Type B pancreatic cell (in vitro differentiated cells): ENCODE data around the gene MTR. TPM values are rescaled to one million over a fixed set of nuclear protein-coding genes. Genes with fewer than 3 reads are reported as not detected.

Experiments
- DNase-seq: peaks from one replicate; pipeline ENCODE4 v3.0.0; 2021; ENCODE audit warnings: mixed read lengths; ENCODE audit not compliant: unreplicated experiment; ENCODE audit errors: extremely low spot score
- H3K27ac Mint-ChIP-seq: 2 replicates; pipeline ENCODE4 v1.8.0; 2021; ENCODE audit warnings: mild to moderate bottlenecking, mixed read lengths
- H3K27me3 Mint-ChIP-seq: 2 replicates; pipeline ENCODE4 v1.8.0; 2021; ENCODE audit warnings: mixed read lengths
- H3K36me3 Mint-ChIP-seq: 2 replicates; pipeline ENCODE4 v1.8.0; 2021; ENCODE audit warnings: mixed read lengths
- H3K4me1 Mint-ChIP-seq: one replicate; pipeline ENCODE4 v1.8.0; 2021; ENCODE audit warnings: mixed read lengths; ENCODE audit not compliant: unreplicated experiment
- H3K4me3 Mint-ChIP-seq: 2 replicates; pipeline ENCODE4 v1.8.0; 2021; ENCODE audit warnings: mild to moderate bottlenecking, mixed read lengths
- H3K9me3 Mint-ChIP-seq: 2 replicates; pipeline ENCODE4 v1.8.0; 2021; ENCODE audit warnings: mixed read lengths
- long read RNA-seq: library from polyadenylated mRNA; unstranded; transcript quantifications from one replicate; pipeline ENCODE4 v2.0.0, GENCODE V29; 2020
- total RNA-seq: library from RNA; stranded (reverse); gene quantifications from 2 replicates; pipeline ENCODE4 v1.2.1, GENCODE V29; 2021; ENCODE audit warnings: low replicate concordance
- TF ChIP-seq, protein P1 (sequence below): fragments of 200-600 bp; sonication (generic); conservative IDR thresholded peaks from 2 replicates; pipeline ENCODE4 v1.5.0; 2021; ENCODE audit warnings: antibody characterized with exemption, mild to moderate bottlenecking

The MTR gene
- 26.9 and 44.1 TPM in 2 replicates for total RNA-seq
- long read RNA-seq, partial matches to known transcripts: 20 of 43 reads
- long read RNA-seq, other reads (novel, unspliced or antisense): 23 of 43 reads

- peak within 1 kb of the TSS; percentile 94 for H3K4me3 Mint-ChIP-seq
- DNase-seq: peak; percentile 96
- H3K27me3 Mint-ChIP-seq: peaks cover 13% of the 10 kb centered on the region
- peak within 1 kb of the TSS; percentile 99 for H3K27ac Mint-ChIP-seq
- H3K9me3 Mint-ChIP-seq: no peaks in the 10 kb centered on the region
- TF ChIP-seq, protein P1, sequence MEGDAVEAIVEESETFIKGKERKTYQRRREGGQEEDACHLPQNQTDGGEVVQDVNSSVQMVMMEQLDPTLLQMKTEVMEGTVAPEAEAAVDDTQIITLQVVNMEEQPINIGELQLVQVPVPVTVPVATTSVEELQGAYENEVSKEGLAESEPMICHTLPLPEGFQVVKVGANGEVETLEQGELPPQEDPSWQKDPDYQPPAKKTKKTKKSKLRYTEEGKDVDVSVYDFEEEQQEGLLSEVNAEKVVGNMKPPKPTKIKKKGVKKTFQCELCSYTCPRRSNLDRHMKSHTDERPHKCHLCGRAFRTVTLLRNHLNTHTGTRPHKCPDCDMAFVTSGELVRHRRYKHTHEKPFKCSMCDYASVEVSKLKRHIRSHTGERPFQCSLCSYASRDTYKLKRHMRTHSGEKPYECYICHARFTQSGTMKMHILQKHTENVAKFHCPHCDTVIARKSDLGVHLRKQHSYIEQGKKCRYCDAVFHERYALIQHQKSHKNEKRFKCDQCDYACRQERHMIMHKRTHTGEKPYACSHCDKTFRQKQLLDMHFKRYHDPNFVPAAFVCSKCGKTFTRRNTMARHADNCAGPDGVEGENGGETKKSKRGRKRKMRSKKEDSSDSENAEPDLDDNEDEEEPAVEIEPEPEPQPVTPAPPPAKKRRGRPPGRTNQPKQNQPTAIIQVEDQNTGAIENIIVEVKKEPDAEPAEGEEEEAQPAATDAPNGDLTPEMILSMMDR: no peak
- peaks cover 19% of the 10 kb centered on the region for H3K4me1 Mint-ChIP-seq
- no peaks in the 10 kb centered on the region for H3K36me3 Mint-ChIP-seq
Measured at GRCh38 chr1:236795035-236795756, at the start of gene MTR. Gene MTR (plus strand): TSS chr1:236795292. CDS start chr1:236795704, 412 bp downstream.

DNA sequence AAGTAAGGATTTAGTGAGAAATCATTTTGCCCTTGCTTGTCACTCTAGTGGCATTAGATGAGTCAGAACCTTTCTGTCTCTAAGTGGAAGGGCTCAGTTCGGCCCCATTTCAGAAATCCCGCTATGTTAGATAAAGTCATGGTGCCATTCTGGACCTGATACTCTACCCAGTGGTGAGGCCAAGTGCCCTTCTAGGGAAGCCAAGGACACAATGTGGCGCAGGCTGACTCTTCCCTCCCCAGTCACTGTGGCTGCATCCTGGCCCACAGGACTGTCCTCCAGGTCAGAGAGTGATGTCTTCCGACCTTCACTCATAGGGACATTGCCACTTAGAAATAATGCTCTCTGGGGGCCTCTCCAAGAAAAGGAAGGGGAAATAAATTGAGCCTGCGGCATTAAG lies 48.3 kb upstream of the MTR start:
- TF ChIP-seq, protein P1: no peak
- Mint-ChIP-seq H3K27ac (no peak overlapping the region), H3K27me3 (peaks cover 5% of the 10 kb centered on the region)

GRCh38 chr1:236747311-236747985 lies 47.6 kb upstream of the MTR start:
- Mint-ChIP-seq H3K27ac (no peak overlapping the region), H3K4me3 (no peak overlapping the region), H3K27me3 (peaks cover 5% of the 10 kb centered on the region), H3K36me3 (no peaks in the 10 kb centered on the region), H3K9me3 (no peaks in the 10 kb centered on the region), H3K4me1 (no peaks in the 10 kb centered on the region)
- no peak for DNase-seq
- TF ChIP-seq, protein P1: no peak

More for the DNA sequence above, 48.3 kb upstream of the MTR start:
- no peak overlapping the region for H3K4me3 Mint-ChIP-seq
- H3K36me3 Mint-ChIP-seq: no peaks in the 10 kb centered on the region
- DNase-seq: no peak
- no peaks in the 10 kb centered on the region for H3K9me3 Mint-ChIP-seq
- H3K4me1 Mint-ChIP-seq: no peaks in the 10 kb centered on the region

GRCh38 chr1:236748268-236748870 lies 46.7 kb upstream of the MTR start:
- H3K9me3 Mint-ChIP-seq: no peaks in the 10 kb centered on the region
- no peak overlapping the region for H3K4me3 Mint-ChIP-seq
- TF ChIP-seq, protein P1: peak; percentile 54
- no peaks in the 10 kb centered on the region for H3K4me1 Mint-ChIP-seq
- H3K36me3 Mint-ChIP-seq: no peaks in the 10 kb centered on the region
- H3K27ac Mint-ChIP-seq: no peak overlapping the region
- peaks cover 5% of the 10 kb centered on the region for H3K27me3 Mint-ChIP-seq
- DNase-seq: no peak

DNA sequence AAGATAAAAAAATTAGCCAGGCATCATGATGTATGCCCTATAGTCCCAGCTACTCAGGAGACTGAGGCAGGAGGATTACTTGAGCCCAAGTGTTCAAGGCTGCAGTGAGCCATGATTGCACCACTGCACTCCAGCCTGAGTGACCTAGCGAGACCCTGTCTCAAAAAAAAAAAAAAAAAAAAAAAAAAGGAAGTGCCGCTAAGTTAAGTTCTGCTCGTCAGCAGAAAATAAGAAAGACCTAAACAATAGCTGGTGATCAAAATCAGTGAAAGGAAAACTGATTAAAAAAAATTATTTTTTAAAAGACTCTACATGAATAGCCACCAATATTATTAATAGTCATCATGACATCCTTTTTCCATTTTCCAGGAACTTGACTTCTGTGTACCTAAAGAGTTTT lies 44.2 kb upstream of the MTR start:
- DNase-seq: no peak
- Mint-ChIP-seq H3K27me3 (peaks cover 5% of the 10 kb centered on the region), H3K36me3 (no peaks in the 10 kb centered on the region), H3K4me1 (no peaks in the 10 kb centered on the region), H3K4me3 (no peak overlapping the region), H3K27ac (no peak overlapping the region), H3K9me3 (no peaks in the 10 kb centered on the region)
- TF ChIP-seq, protein P1: no peak
